ENCODE results near the gene TIGD6. TPM values are rescaled to one million over a fixed set of nuclear protein-coding genes. Genes with fewer than 3 reads are reported as not detected.
"Not testable (repeated sequence)": the region's sequence is repeated elsewhere in the genome, so short reads cannot be mapped to it uniquely, and the experiment has no call there.

Gene TIGD6
- polyA plus RNA-seq (ENCODE audit: insufficient read length in 10 of 10): 1 to 10 TPM; 1.8 to 3.2 (median 2.5) TPM
- long read RNA-seq, donor 1, partial matches to known transcripts: 0 of 1 reads
- long read RNA-seq, donor 1, other reads (novel, unspliced or antisense): 0 of 1 reads
- long read RNA-seq, donor 2: 0 reads
- long read RNA-seq, donor 3: 0 reads
- long read RNA-seq, donor 4, full-length matches to known transcripts: 2 of 2 reads
- long read RNA-seq, donor 4, partial matches to known transcripts: 0 of 2 reads
- long read RNA-seq, donor 4, other reads (novel, unspliced or antisense): 0 of 2 reads
- long read RNA-seq, donor 5, partial matches to known transcripts: 25 of 27 reads
- long read RNA-seq, donor 5, other reads (novel, unspliced or antisense): 0 of 27 reads
- long read RNA-seq, donor 6: 0 reads
- long read RNA-seq, donor 7, full-length matches to known transcripts: 1 of 21 reads
- long read RNA-seq, donor 7, partial matches to known transcripts: 20 of 21 reads
- long read RNA-seq, donor 7, other reads (novel, unspliced or antisense): 0 of 21 reads
- long read RNA-seq, donor 8, partial matches to known transcripts: 0 of 2 reads
- long read RNA-seq, donor 8, other reads (novel, unspliced or antisense): 0 of 2 reads
- long read RNA-seq, donor 9, partial matches to known transcripts: 0 of 1 reads
- long read RNA-seq, donor 9, other reads (novel, unspliced or antisense): 0 of 1 reads

DNA sequence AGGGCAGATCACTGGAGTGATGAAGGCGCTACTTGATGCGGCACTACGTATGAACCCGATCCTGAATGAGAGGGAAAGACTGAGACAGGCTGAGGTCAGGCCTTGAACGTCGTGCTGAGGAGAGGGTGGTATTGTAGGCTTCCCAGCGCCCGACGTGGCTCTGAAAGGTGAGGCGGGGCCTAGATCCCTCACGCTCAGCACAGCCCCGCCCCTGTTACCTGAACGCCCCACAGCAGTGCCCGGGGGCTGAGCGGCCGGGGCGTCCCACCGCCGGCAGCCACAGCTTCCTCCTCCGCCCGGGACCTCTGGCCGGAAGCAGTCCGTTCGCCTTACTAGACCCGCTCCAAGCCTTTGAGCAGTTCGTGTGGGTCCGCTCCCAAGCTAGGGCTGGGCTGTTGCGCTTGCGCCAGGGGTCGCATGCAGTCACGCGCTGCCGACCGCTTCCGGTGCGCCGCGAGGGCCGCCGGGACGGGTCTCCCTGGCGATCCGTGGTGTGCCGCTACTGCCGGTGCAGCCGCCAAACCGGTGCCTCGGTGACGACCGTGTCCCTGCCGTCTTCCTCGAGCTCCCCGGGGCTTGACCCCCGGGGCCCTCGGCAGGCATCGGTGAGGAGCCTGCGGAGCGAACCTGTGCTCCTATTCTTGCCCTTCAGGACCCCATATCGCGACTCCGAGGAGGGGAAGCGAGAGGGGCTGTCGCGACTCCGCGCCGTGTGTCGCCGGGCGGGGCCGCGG, at the start of gene TIGD6, which contains the start of gene HMGXB3:
Gene TIGD6 (minus strand): TSS at position 399 of the 734 bp plus-strand sequence. CDS start 4,306 bp downstream, outside the sequence.
Gene HMGXB3 (plus strand): TSS at position 484 of the 734 bp plus-strand sequence. CDS start 4,114 bp downstream, outside the sequence.
- peak; percentile 94 to 98 (median 95) for DNase-seq

DNA sequence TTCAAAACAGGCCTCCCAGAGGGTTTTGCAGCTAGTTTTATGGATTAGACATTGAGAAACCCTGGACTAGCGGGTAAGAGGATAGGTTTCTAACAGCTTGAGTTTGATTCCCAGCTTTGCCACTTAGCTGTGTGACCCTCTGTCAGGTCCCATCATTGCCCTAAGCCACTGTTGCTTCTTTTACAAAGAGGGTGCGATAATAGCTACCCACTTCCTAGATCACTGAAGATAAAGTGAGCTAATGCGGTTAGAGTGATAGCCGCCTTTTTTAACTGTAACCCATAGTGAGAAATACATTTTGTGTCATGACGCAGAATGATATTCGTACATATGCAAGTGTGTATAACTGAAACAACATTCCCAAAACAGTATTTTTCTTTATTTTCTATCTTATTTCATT, 45.6 kb upstream of the TIGD6 start:
- no peak for DNase-seq

DNA sequence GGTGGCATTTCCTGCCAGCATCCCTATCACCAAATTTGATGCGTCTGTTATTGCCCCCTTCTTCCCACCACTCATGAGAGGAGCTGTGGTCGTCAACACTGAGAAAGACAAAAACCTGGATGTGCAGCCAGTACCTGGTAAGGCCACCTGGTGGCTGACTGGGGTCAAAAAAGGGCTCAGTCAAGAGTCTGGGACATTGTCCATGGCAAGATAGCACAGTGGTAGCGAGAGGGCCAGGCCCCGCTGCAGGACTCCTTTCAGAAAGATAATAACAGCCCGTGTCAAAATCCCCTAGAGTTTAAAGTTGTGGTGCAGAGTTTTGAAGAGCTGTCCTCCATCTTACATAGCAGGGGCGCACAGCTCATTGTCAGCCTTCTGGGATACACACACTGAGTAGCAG, 45.1 kb upstream of the TIGD6 start:
- DNase-seq: no peak

DNA sequence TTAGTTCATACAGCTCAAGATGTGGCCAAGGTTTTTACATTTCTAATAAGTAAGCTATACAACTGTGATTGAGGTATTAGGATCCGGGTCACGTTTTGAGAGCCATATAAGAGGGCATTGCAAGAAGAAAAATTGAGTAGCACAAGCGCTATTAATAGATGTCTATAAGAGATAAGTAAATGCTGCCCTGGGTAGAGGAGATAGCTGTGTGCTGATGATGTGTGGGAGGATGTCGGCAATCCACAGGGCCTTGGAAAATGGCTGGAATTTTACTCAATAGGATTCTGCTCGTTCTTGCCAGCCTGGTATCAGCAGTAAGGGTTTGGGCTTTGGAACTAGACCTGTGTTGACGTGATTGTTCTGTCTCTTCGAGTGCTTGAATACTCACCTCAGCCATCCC, 44.3 kb upstream of the TIGD6 start:
- no peak for DNase-seq

DNA sequence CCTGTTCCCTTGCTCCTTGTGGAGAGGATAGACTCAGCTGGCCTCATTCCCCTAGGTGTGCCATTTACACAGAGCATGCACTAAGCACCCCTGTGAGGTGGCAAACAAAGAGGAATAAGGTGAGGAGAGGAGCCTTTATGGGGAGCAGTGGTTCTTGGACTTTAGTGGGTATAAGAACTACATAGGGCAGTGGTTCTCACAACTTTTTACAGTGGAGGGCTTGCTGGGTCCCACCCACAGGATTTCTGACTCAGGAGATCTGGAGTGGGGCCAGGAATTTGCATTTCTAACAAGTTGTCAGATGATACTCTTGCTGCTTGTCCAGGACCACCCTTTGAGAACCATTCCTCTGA, 43.9 kb upstream of the TIGD6 start:
- peak in 1 of 3 donors; percentile 67 for DNase-seq

DNA sequence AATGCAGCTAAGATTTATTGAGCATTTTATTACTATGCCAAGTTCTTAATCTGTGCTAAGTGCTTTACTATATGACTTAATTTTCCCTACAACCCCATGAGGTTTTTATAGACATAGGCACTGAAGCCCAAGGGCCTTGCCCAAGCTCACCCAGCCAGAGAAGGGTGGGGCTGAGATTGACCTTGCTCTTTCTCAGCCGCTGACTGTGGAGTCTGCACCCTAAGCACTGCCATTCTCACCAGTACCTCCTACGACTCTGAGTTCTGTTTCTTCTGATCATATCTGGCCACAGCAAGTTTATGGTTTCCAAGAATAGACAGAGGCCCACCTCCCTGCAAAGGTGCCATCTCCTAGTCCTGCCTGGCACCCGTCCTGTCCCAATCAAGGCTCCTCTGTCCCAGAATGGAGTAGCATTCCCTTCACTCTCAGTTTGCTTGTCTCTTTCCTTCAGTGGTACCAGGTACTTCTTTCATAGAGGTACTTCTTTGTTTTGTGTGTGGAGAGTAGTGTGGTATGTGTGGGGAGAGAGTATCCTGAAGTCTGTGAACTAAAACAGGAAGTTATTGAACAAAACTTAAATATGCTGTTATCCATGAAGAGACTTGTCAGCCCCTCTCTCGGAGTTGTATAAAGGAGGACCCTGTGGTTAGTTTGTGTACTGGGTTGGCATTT, 43.3 kb upstream of the TIGD6 start:
- no peak for DNase-seq

DNA sequence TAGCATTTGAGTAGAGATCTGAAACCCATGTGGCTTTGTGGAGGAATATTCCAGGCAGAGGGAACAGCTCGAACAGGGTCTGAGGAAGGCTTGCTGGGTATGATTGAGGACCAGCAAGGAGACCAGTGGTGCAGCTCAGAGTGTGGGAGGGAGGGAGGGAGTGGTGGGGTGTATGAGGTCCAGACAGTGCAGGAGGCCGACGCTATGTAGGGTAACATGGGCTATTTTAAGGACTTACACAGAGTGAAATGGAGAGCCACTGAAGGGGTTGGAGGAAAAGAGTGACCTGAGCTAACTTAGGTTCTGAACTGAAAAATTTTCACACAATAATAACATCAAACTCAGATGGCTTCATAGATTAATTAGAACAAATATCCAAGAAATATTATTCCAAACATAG, 42.0 kb upstream of the TIGD6 start:
- no peak for DNase-seq

DNA sequence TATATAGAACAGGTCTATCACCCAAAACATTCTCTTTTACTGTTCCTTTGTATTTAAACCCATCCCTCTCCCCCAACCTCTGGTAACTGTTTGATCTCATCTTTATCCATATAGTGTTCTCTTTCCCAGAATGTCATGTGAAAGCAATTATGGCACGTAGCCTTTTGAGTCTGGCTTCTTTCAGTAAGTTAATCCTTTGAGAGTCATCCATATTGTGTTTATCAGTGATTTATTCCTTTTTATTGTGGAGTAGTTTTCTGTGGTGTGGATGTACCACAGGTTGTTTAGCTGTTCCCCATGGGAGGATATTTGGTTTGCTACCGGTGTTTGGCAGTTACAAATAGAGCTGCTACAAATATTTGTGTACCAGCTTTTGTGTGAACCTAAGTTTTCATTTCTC, 38.1 kb upstream of the TIGD6 start:
- peak in 2 of 3 donors; percentile 21 to 57 for DNase-seq

DNA sequence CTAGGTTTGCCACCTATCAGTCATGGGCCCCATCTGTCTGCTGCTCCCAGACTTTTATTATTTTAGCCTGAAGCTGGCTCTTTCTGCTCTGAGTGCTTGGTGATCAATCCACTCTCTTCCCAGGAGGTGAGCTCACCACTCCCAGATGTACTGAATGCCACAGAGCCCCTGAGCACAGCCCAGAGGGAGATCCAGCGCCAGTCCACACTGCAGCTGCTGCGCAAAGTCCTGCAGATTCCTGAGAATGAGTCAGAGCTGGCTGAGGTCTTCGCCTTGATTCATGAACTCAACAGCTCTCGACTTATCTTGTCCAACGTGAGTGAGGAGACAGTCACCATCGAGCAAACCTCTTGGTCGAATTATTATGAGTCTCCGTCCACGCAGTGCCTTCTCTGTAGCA, 36.1 kb upstream of the TIGD6 start:
- peak; percentile 34 to 93 (median 57) for DNase-seq

DNA sequence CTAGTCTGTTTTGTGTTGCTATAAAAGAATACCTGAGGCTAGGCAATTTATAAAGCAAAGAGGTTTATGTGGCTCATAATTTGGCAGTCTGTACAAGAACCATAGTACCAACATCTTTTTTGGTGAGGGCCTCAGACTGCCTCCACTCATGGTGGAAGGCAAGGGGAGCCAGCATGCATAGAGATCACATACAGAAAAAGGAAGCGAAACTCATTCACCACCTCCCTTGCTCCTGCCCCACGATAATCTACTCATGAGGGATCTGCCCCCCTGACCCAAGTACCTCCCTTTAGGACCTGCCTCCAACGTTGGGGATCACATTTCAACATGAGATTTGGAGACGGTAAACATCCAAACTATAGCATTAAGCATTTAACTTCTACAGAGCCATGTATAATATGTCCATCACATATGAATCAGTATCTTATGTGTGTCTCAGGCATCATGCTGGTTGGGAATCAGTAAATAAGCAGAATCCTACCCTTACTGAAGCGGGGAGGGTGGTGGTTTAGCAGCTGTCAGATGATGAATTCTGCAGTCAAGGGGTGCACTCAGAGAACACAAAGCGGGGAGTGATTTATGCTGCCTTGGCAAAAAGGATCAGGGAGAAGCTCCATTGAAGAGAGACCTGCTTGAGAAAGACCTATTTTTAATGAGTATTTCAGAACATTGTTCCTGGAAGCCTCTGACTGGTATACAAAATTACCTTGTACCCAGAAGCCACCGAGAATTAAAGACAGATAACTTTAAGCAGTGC, 34.9 kb upstream of the TIGD6 start:
- DNase-seq: no peak

DNA sequence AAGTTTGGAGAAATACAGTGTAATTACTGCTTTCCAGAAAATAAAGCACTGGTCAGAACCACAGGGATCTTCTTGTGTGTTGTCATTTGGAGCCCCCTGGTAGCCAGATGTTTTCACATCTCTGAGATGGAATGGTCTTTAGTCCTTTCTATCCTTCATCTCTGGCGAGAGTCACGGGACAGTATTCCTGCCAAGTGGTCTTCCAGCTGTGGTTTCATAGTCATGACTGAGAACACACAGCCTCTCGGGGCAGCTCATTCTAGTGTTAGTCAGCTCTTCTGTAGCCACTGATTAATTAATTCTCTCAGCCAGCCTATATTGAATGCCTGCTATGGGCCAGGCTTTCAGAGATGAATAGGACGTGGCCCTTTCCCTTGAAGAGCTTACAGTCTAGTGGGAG, 34.2 kb upstream of the TIGD6 start:
- peak; percentile 63 to 75 (median 72) for DNase-seq

DNA sequence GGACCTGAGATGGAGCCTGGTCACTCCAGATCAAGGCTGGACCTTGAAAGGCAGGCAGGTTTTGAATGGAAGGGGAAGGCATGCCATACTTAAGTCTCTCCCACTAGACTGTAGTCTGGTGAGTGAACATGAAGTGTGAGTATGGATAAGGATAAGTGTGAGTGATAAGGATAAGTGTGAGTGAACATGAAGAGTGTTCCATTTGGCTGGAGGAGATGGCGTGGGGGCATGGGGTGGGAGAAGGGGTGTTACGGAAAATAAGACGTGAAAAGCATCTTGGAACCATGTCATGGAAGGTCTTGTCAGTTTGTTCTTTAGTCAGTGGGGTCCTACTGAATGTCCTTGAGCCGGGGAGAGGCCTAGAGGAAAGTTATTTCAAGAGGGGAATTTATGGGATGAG, 32.9 kb upstream of the TIGD6 start:
- no peak for DNase-seq

DNA sequence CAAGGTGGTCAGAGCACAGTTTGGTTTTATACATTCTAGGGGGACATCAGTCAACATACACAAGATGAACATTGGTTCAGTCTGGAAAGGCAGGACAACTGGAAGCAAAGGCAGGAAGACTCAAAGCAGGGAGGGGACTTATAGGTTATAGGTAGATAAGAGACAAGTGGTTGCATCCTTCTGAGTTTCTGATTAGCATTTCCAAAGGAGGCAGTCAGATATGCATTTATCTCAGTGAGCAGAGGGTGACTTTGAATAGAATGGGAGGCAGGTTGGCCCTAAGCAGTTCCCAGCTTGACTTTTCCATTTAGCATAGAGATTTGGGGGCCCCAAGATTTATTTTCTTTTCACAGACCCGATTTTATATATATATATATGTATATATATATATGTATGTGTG, 27.6 kb upstream of the TIGD6 start:
- DNase-seq: not testable (repeated sequence)

DNA sequence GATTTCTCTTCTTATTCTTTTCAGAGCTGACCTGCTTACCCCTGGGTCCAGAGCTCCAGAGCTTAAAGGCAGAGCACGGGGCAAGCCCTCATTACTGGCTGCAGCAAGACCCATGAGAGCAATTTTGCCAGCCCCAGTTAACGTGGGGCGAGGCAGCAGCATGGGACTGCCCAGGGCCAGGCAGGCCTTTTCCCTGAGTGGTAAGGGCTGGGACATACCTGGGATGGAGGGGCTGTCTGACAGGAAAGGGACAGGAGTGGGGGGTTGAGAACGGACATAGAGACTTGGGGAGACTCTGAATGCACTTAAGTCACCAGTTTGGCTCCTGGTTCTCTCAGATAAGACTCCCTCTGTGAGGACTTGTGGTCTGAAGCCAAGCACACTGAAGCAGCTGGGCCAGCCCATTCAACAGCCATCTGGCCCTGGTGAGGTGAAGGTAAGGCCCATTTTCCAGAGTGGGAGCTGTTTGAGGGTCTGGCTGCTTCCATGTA, 26.3 kb upstream of the TIGD6 start:
- DNase-seq: no peak

DNA sequence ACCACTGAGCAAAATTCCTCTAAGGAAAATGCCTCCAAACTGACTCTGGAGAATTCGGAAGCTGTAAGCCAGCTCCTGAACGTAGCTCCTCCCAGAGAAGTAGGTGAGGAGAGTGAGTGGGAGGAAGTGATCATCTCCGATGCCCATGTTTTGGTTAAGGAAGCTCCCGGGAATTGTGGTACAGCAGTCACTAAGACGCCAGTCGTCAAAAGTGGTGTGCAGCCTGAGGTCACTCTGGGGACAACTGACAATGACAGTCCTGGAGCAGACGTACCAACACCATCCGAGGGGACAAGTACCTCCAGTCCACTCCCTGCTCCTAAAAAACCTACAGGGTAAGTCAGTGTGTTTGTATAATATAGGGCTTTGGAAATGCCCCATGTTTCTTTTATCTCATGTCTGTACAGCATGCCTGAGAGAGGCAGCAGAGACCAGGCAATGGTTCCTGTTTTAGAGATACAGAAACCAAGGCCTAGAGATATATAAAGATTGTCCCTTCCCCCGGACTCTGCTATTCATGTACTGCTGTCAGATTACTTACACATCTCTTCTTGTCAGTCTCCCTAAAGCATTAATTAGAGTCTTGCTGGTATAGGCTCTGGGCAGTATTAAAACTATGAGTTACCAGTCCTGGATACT, 24.0 kb upstream of the TIGD6 start:
- DNase-seq: no peak

DNA sequence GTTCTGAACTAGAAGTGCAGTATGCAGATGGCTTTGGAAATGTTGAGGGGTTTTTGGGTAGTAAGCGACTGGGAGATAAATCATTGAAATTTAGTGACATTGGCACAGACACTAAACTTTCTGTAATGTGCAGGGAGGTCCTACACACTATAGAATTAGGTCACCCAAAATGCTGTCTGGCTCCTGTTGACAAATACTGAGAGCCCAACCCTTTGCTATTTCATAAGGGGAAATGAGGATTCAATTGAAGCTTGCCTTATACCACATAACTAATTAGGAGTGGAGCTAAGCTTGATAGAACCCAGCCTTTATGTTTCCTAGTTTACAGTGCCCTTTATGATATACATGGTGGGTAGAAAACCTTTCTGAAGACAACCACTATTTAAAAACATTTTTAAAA, 22.7 kb upstream of the TIGD6 start:
- DNase-seq: no peak

DNA sequence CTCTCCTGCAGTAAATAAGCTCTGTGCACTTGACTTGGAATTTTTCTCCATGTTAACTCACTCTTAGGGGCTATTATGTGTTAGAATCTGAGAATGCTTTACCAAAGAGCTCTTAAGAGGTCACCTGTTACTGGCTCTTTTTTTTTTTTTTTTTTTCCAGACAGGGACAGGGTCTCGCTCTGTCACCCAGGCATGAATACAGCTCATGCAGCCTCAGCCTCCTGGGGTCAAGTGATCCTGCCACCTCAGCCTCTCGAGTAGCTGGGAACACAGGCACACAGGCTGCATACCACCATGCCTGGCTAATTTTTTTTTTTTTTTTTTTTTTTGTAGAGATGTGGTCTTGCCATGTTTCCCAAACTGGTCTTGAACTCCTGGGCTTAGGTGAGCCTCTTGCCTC, 22.2 kb upstream of the TIGD6 start:
- no peak for DNase-seq

DNA sequence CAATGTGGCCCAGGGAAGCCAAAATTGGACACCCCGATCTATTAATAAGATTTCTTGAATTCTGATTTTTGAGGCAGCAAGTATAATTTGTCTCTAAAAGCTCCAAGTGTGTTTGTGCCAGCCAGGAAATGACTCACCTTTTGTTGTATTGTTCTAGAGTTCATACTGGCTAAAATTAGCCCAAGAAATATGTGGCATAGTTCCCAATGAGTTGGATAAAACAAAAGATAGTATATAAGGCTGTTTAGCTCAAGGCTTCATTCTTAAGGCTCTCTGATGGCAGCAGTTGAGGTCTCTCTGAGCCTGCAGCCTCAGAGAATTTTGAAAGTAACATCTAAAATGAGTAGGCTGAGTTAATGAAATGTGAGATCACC, 21.7 kb upstream of the TIGD6 start:
- peak in 2 of 3 donors; percentile 14 to 64 for DNase-seq

DNA sequence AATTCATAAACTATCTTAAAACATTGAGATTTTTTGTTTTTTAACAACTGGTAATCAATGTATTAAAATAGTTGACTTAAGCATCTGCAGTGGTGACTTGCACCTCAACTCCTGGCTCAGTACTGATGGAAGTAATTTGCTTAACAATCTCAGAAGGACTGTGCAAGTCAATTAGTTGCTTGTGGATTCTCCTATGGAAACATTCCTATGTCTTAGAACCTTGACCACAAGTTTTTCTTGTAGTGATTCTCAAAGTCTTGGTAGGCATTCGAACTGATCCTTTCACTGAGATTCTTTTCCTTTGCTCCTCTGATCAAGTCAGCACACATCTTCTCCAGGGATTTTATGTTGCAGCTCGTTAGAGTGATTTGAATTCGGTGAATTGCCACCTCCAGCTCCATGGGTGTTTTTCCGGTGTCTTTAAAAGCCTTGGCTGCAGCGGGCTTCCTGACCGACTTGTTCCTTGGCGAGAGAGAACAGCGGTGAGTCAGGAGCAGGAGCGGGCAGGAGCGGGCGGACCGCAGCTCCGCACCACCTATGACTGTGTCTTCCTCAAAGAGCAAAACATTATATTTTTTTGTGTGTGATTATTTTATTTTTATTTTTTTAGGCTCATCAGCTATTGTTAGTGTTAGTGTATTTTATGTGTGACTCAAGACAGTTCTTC, 21.2 kb upstream of the TIGD6 start:
- no peak for DNase-seq

DNA sequence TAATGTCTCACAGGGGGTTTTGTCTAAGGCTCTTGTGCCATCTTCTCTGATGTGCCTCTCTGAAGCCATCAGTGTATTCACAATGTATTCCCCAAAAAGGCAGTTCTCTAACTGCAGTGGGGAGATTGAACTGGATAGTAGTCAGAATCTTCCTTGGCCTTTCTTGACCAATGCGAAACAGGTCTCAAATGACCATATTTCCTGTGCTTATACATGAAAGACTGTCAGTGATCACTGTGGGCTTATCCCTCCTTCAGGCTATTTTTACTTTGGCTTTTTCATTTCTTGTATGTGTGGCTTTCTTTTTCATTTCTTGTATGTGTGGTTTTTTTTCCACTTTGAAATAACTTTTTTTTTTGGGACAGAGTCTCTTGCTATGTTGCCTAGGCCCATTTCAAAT, 19.8 kb upstream of the TIGD6 start:
- DNase-seq: no peak
